WTC11 (cell line): Measurements from ENCODE around the gene P3H3. TPM values are rescaled to one million over a fixed set of nuclear protein-coding genes. Genes with fewer than 3 reads are reported as not detected.
"Not testable (repeated sequence)": the region's sequence is repeated elsewhere in the genome, so short reads cannot be mapped to it uniquely, and the experiment has no call there.

Source experiments
- ATAC-seq: fragments of 200-7000 bp; cut with Tn5 transposase; 2 replicates; pipeline ENCODE4 v1.10.0; 2021; ENCODE audit warnings: mild to moderate bottlenecking, moderate library complexity
- CTCF ChIA-PET: fragments of 300-600 bp; sonication (Branson Sonifier 250); formaldehyde crosslinking; loops from one replicate; lab custom pipeline; 2021; ENCODE audit warnings: antibody characterized with exemption; lab: Charles Lee
- POLR2A ChIA-PET: fragments of 350-600 bp; sonication (Branson Sonifier 250); formaldehyde crosslinking; loops from one replicate; lab custom pipeline; 2021; ENCODE audit warnings: antibody characterized with exemption; lab: Charles Lee
- DNase-seq: peaks from one replicate; pipeline ENCODE4 v3.0.0; 2021; ENCODE audit warnings: low spot score
- H3K27ac Mint-ChIP-seq: 2 replicates; pipeline ENCODE4 v1.8.0; 2021; ENCODE audit warnings: mixed read lengths
- H3K27me3 Mint-ChIP-seq: 2 replicates; pipeline ENCODE4 v1.8.0; 2021; ENCODE audit warnings: low read depth, mild to moderate bottlenecking, moderate library complexity, mixed read lengths
- H3K36me3 Mint-ChIP-seq: 2 replicates; pipeline ENCODE4 v1.8.0; 2021; ENCODE audit warnings: mixed read lengths
- H3K4me1 Mint-ChIP-seq: 2 replicates; pipeline ENCODE4 v1.8.0; 2022; ENCODE audit warnings: mixed read lengths
- H3K4me3 Mint-ChIP-seq: 2 replicates; pipeline ENCODE4 v1.8.0; 2021; ENCODE audit warnings: mild to moderate bottlenecking, moderate library complexity, mixed read lengths
- H3K9me3 Mint-ChIP-seq: 2 replicates; pipeline ENCODE4 v1.8.0; 2021; ENCODE audit warnings: mixed read lengths
- ATF1 ChIP-seq: sonication (generic); formaldehyde crosslinking; IDR thresholded peaks from 2 replicates; pipeline ENCODE4 v1.8.1; 2023; ENCODE audit warnings: mild to moderate bottlenecking, moderate library complexity, missing genetic modification reagents
- ETV6 ChIP-seq: sonication (generic); formaldehyde crosslinking; IDR thresholded peaks from 2 replicates; pipeline ENCODE4 v1.8.1; 2022; ENCODE audit warnings: mild to moderate bottlenecking, missing genetic modification reagents
- FOXK1 ChIP-seq: sonication (generic); formaldehyde crosslinking; IDR thresholded peaks from 2 replicates; pipeline ENCODE4 v1.8.0; 2022; ENCODE audit warnings: mild to moderate bottlenecking, moderate library complexity, missing genetic modification reagents
- GRHL2 ChIP-seq: fragments of 250-450 bp; sonication (Bioruptor Pico); IDR thresholded peaks from 2 replicates; pipeline ENCODE4 v1.8.0; 2022; ENCODE audit warnings: mild to moderate bottlenecking, moderate library complexity; ENCODE audit not compliant: insufficient replicate concordance, severe bottlenecking
- HMGA2 ChIP-seq: fragments of 250-450 bp; sonication (Bioruptor Pico); IDR thresholded peaks from 2 replicates; pipeline ENCODE4 v1.4.0; 2021; ENCODE audit warnings: mild to moderate bottlenecking, moderate library complexity
- IRF2 ChIP-seq: sonication (generic); formaldehyde crosslinking; IDR thresholded peaks from 2 replicates; pipeline ENCODE4 v1.8.0; 2022; ENCODE audit warnings: low read depth, missing genetic modification reagents, borderline replicate concordance
- MXD4 ChIP-seq: fragments of 250-450 bp; sonication (Bioruptor Pico); IDR thresholded peaks from 2 replicates; pipeline ENCODE4 v1.8.0; 2021; ENCODE audit warnings: mild to moderate bottlenecking, moderate library complexity, borderline replicate concordance
- NFE2L1 ChIP-seq: sonication (generic); formaldehyde crosslinking; IDR thresholded peaks from 2 replicates; pipeline ENCODE4 v1.8.1; 2023; ENCODE audit warnings: missing genetic modification reagents
- NR2C2 ChIP-seq: sonication (generic); formaldehyde crosslinking; IDR thresholded peaks from 2 replicates; pipeline ENCODE4 v1.8.0; 2022; ENCODE audit warnings: mild to moderate bottlenecking, missing genetic modification reagents
- NR3C1 ChIP-seq: sonication (generic); formaldehyde crosslinking; conservative IDR thresholded peaks from 2 replicates; pipeline ENCODE4 v1.8.1; 2023; ENCODE audit warnings: low read depth, mild to moderate bottlenecking, missing genetic modification reagents
- SOX15 ChIP-seq: fragments of 250-450 bp; sonication (Bioruptor Pico); IDR thresholded peaks from 2 replicates; pipeline ENCODE4 v1.9.0; 2021; ENCODE audit warnings: mild to moderate bottlenecking
- total RNA-seq: library from RNA; stranded (reverse); gene quantifications from 3 replicates; pipeline ENCODE4 v1.2.3, GENCODE V29; 2021
- TF ChIP-seq, protein P1 (sequence below): sonication (generic); formaldehyde crosslinking; IDR thresholded peaks from 2 replicates; pipeline ENCODE4 v1.8.1; 2023; ENCODE audit warnings: mild to moderate bottlenecking, missing genetic modification reagents, borderline replicate concordance
- TF ChIP-seq, protein P2 (sequence below): sonication (generic); formaldehyde crosslinking; IDR thresholded peaks from 2 replicates; pipeline ENCODE4 v1.8.1; 2022; ENCODE audit warnings: low read depth, mild to moderate bottlenecking, moderate library complexity, missing genetic modification reagents, borderline replicate concordance
- TF ChIP-seq, protein P3 (sequence below): sonication (generic); formaldehyde crosslinking; IDR thresholded peaks from 2 replicates; pipeline ENCODE4 v1.8.1; 2022; ENCODE audit warnings: low read depth, missing genetic modification reagents, borderline replicate concordance
- TF ChIP-seq, protein P4 (sequence below): sonication (generic); formaldehyde crosslinking; IDR thresholded peaks from 2 replicates; pipeline ENCODE4 v1.8.1; 2023; ENCODE audit warnings: mild to moderate bottlenecking, missing genetic modification reagents, moderate library complexity
- TF ChIP-seq, protein P5 (sequence below): sonication (generic); formaldehyde crosslinking; IDR thresholded peaks from 2 replicates; pipeline ENCODE4 v1.8.1; 2023; ENCODE audit warnings: mild to moderate bottlenecking, missing genetic modification reagents

P3H3 gene
- total RNA-seq, 1 experiment from 2014 or later = 50.7 TPM

DNA sequence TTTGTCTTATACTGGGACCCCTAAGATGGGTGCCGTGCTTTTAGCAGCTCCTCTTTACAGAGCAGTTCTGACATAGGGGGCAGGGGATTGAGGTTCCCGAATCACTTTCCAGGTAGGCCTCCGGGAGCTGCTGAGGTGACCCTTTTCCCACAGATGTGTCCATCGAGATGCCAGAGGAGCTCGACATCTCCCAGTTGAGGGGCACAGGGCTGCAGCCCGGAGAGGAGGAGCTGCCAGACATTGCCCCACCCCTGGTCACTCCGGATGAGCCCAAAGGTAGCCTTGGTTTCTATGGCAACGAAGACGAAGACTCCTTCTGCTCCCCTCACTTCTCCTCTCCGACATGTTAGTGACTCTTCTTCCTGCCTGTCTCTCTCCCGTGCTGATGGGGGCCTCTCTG, 34.8 kb downstream of the P3H3 start (continued):
- TF ChIP-seq, protein P1, sequence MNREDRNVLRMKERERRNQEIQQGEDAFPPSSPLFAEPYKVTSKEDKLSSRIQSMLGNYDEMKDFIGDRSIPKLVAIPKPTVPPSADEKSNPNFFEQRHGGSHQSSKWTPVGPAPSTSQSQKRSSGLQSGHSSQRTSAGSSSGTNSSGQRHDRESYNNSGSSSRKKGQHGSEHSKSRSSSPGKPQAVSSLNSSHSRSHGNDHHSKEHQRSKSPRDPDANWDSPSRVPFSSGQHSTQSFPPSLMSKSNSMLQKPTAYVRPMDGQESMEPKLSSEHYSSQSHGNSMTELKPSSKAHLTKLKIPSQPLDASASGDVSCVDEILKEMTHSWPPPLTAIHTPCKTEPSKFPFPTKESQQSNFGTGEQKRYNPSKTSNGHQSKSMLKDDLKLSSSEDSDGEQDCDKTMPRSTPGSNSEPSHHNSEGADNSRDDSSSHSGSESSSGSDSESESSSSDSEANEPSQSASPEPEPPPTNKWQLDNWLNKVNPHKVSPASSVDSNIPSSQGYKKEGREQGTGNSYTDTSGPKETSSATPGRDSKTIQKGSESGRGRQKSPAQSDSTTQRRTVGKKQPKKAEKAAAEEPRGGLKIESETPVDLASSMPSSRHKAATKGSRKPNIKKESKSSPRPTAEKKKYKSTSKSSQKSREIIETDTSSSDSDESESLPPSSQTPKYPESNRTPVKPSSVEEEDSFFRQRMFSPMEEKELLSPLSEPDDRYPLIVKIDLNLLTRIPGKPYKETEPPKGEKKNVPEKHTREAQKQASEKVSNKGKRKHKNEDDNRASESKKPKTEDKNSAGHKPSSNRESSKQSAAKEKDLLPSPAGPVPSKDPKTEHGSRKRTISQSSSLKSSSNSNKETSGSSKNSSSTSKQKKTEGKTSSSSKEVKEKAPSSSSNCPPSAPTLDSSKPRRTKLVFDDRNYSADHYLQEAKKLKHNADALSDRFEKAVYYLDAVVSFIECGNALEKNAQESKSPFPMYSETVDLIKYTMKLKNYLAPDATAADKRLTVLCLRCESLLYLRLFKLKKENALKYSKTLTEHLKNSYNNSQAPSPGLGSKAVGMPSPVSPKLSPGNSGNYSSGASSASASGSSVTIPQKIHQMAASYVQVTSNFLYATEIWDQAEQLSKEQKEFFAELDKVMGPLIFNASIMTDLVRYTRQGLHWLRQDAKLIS (CRISPR knock-in tag) = no peak
- TF ChIP-seq, all 79 proteins: peak for 0

DNA sequence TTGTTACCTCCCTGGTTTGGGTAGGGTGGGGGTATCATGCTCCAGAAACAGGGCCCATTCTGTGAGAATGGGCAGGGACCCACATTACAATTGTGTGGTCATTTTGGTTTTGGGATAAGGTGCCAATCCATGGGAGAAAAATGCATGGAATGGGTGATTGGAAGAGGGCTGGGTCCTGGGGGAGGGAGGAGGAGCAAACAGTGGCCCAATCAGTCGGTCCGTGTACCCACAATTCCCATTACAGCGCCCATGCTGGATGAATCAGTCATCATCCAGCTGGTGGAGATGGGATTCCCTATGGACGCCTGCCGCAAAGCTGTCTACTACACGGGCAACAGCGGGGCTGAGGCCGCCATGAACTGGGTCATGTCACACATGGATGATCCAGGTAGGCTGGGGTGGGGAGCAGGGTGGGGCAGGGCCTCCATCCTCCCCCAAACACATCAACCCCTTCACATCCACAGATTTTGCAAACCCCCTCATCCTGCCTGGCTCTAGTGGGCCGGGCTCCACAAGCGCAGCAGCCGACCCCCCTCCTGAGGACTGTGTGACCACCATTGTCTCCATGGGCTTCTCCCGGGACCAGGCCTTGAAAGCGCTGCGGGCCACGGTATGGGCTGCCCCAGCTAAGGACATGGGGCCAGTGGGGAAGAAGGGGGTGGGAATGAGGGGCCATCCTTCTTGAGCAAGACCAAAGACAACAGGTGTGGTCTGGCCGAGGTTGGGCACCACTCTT, 35.5 kb downstream of the P3H3 start:
- ATAC-seq (no peak), DNase-seq (no peak)
- Mint-ChIP-seq H3K9me3 (no peaks in the 10 kb centered on the region), H3K4me1 (peaks cover 25% of the 10 kb centered on the region), H3K27ac (peak overlapping the region; percentile 55; the same call in 1 of the 2 replicates), H3K4me3 (no peak overlapping the region), H3K27me3 (no peaks in the 10 kb centered on the region), H3K36me3 (peaks cover 63% of the 10 kb centered on the region)
- ChIA-PET POLR2A (interaction anchor here (1.2 to 1.4 kb wide), 3 partner anchors 8 to 13 kb away, joined by 3 read pairs; partner anchors contain the start of genes CDCA3 and USP5), CTCF (no interaction called here)
- TF ChIP-seq, protein P2, sequence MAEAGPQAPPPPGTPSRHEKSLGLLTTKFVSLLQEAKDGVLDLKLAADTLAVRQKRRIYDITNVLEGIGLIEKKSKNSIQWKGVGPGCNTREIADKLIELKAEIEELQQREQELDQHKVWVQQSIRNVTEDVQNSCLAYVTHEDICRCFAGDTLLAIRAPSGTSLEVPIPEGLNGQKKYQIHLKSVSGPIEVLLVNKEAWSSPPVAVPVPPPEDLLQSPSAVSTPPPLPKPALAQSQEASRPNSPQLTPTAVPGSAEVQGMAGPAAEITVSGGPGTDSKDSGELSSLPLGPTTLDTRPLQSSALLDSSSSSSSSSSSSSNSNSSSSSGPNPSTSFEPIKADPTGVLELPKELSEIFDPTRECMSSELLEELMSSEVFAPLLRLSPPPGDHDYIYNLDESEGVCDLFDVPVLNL (CRISPR knock-in tag) = no peak
- TF ChIP-seq NR3C1 (no peak), GRHL2 (CRISPR knock-in tag) (no peak), NR2C2 (CRISPR knock-in tag) (no peak), ATF1 (CRISPR knock-in tag) (no peak), SOX15 (CRISPR knock-in tag) (no peak)
- TF ChIP-seq, protein P3, sequence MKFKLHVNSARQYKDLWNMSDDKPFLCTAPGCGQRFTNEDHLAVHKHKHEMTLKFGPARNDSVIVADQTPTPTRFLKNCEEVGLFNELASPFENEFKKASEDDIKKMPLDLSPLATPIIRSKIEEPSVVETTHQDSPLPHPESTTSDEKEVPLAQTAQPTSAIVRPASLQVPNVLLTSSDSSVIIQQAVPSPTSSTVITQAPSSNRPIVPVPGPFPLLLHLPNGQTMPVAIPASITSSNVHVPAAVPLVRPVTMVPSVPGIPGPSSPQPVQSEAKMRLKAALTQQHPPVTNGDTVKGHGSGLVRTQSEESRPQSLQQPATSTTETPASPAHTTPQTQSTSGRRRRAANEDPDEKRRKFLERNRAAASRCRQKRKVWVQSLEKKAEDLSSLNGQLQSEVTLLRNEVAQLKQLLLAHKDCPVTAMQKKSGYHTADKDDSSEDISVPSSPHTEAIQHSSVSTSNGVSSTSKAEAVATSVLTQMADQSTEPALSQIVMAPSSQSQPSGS (CRISPR knock-in tag) = no peak

DNA sequence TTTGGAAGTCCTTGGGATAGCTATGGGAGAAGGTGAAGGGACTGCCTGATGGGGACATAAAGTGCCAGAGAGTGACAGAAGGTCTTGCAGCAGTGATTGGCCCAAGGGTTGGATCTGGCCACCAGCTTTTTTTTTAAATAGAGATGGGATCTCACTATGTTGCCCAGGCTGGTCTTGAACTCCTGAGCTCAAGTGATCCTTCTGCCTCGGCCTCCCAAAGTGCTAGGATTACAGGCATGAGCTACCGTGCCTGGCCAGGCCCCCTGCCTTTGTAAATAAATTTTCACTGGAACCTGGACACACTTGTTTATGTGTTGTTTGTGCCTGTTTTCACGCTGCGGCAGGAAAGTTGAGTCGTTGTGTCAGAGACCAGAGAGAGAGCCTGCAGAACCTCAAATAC, 37.1 kb downstream of the P3H3 start:
- ChIA-PET CTCF (interaction anchor here (1.3 to 8.5 kb wide), 3 partner anchors 12 to 60 kb away, joined by 5 to 181 read pairs (median 57); partner anchors contain the start of genes CDCA3 and USP5), POLR2A (interaction anchor here (1.3 to 1.4 kb wide), 2 partner anchors 14 to 176 kb away, joined by 3 read pairs; partner anchors contain the start of genes CDCA3 and ZNF384)
- not testable (repeated sequence) for H3K27me3 Mint-ChIP-seq, ATAC-seq, H3K9me3 Mint-ChIP-seq, DNase-seq
- Mint-ChIP-seq H3K4me1 (peaks cover 40% of the 10 kb centered on the region), H3K27ac (0 out of 2 replicates have a peak overlapping the region, but pooled peaks have one; percentile 30), H3K36me3 (peaks cover 66% of the 10 kb centered on the region), H3K4me3 (peak overlapping the region; percentile 89; the same call in 1 of the 2 replicates)

DNA sequence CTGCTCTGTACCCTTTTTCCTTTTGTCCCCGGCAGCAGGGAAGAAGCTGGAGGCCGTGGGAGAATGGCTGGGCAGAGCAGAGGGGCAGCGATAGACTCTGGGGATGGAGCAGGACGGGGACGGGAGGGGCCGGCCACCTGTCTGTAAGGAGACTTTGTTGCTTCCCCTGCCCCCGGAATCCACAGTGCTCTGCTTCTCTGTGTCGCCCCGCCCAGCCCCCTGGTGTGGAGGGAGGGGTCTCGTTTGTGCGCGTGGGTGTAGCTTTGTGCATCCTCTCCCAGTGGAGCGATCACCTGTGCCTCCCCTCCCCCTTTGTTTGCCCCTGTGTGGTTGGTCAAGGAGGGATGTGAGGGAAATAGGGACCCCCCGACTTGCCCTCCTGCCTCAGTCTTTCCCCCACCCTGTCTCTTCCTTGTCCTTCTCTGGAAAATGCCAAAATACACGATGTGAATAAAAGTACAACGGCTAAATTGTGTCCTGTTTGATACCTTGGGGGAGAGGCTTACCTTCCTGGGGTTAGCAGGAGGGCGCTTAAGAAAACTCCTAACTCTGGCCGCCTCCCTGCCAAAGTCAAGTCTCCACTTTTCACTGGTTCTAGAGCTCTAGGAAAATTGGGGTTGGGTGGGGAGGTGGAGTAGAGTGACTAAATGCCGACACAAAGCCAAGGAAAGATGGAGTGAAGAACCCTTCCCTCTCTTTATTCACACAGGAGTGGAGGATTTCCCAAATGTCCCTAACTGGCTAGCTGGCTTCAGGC, 38.1 kb downstream of the P3H3 start:
- no peak; the same call in 1 of the 2 replicates for ATAC-seq
- H3K36me3 Mint-ChIP-seq = peaks cover 64% of the 10 kb centered on the region
- H3K27me3 Mint-ChIP-seq = no peaks in the 10 kb centered on the region
- POLR2A ChIA-PET = interaction anchor here (0.7 to 4.3 kb wide), 7 partner anchors 14 to 177 kb away, joined by 3 to 33 read pairs (median 3); partner anchors contain the start of genes C12orf57, CDCA3, RNU7-1 and USP5
- DNase-seq = peak; percentile 56
- H3K4me1 Mint-ChIP-seq = peaks cover 50% of the 10 kb centered on the region
- H3K4me3 Mint-ChIP-seq = peak overlapping the region; percentile 89
- CTCF ChIA-PET = interaction anchor here (0.7 to 8.5 kb wide), 6 partner anchors 13 to 182 kb away, joined by 3 to 181 read pairs (median 4); partner anchors contain the start of genes CDCA3 and USP5
- H3K9me3 Mint-ChIP-seq = no peaks in the 10 kb centered on the region
- H3K27ac Mint-ChIP-seq = peak overlapping the region; percentile 68
- TF ChIP-seq SOX15 (CRISPR knock-in tag) (no peak), NFE2L1 (CRISPR knock-in tag) (no peak), ETV6 (CRISPR knock-in tag) (no peak), NR3C1 (no peak), MXD4 (no peak), IRF2 (no peak), GRHL2 (CRISPR knock-in tag) (no peak), FOXK1 (CRISPR knock-in tag) (no peak), HMGA2 (CRISPR knock-in tag) (no peak)
- TF ChIP-seq, protein P4, sequence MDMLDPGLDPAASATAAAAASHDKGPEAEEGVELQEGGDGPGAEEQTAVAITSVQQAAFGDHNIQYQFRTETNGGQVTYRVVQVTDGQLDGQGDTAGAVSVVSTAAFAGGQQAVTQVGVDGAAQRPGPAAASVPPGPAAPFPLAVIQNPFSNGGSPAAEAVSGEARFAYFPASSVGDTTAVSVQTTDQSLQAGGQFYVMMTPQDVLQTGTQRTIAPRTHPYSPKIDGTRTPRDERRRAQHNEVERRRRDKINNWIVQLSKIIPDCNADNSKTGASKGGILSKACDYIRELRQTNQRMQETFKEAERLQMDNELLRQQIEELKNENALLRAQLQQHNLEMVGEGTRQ = no peak
- TF ChIP-seq, protein P5, sequence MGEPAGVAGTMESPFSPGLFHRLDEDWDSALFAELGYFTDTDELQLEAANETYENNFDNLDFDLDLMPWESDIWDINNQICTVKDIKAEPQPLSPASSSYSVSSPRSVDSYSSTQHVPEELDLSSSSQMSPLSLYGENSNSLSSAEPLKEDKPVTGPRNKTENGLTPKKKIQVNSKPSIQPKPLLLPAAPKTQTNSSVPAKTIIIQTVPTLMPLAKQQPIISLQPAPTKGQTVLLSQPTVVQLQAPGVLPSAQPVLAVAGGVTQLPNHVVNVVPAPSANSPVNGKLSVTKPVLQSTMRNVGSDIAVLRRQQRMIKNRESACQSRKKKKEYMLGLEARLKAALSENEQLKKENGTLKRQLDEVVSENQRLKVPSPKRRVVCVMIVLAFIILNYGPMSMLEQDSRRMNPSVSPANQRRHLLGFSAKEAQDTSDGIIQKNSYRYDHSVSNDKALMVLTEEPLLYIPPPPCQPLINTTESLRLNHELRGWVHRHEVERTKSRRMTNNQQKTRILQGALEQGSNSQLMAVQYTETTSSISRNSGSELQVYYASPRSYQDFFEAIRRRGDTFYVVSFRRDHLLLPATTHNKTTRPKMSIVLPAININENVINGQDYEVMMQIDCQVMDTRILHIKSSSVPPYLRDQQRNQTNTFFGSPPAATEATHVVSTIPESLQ = no peak
